Right forelimb (tissue), 1 donor: ENCODE data around the gene JAKMIP1.

Experiments
- DNase-seq: peaks from one replicate; pipeline ENCODE4 v3.0.0-alpha.2; 2018

JAKMIP1 gene

GRCh38 chr4:6086846-6087245, 113.5 kb downstream of the JAKMIP1 start:
- DNase-seq: no peak

DNA sequence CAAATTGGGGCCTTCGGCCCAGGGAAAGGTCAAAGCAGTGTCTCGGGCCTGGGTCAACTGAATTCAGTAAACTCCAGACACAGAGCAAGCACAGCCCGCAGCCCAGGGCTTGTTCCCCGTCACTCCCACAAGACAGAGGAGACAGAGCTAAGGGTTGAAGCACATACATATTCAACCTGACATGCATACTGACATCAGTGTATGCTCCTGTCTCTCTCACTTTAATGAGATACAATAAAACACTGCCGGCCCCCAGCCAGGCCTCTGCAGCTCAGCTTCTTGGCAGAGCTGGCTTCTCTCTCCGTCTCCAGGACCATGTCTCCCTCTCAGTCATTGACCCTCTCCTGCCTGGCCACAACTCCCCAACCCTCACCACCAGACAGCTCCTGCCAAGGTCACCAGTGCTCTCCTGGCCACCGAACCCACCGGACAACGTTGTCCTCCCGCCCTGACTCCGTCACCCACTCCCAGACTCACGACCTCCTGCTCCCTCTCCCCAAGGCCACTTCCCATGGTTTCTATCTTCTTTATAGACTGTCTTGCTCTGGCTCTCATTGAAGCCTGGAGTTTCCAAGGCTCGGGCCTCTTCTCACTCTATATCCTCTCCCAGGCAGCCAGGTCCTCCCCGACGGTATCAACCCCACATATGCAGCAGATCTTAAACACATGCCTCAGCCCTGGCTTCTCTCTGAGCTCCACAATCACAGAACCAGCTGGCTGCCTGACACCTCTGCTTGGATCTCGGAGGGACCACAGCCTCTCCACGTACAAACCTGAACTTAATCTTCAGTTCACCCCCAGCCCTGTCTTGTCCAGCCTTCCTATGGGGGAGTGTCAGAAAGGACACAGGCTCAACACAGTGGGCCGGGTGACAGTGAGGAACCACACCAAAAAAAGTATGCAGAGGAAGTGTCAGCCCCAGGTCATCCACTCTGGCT, 114.4 kb downstream of the JAKMIP1 start:
- DNase-seq: no peak

DNA sequence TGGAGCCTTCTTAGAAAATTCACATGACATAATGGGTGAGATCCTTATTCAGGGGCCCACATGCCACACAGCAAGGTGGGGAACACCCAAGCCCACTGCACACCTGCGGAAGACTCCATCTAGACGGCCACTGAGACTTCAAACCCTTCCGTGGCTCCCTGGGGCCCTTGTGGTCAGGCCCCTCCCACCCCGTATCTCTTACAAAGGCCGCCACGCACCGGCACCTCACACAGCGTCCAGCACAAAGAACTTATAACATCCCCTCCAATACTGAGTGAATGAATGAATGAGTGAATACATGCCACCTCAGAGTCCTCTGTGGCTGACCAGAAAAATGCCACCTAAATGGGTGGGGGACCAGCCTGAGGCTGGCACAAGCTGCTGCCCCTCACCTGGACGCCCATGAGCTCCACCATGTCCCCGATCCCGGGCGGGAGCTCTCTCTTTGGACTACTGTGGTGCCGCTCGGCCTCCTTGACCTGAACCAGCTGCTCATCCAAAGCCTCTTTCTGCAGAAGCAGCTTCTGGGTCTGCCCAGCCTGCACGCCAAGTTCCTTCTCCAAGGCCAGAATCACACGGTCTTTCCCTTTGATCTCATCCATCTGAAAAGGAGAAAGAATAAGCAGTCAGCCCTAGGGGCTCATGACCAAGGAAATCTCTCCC, 115.2 kb downstream of the JAKMIP1 start:
- no peak for DNase-seq

GRCh38 chr4:6079965-6080364, 120.4 kb downstream of the JAKMIP1 start:
- no peak for DNase-seq

GRCh38 chr4:6078560-6078959, 121.8 kb downstream of the JAKMIP1 start:
- no peak for DNase-seq

GRCh38 chr4:6076391-6076790, 124.0 kb downstream of the JAKMIP1 start:
- DNase-seq: no peak

GRCh38 chr4:6074758-6075157, 125.6 kb downstream of the JAKMIP1 start:
- no peak for DNase-seq

- DNase-seq: no peak
These were observed 128.2 kb downstream of the JAKMIP1 start for GRCh38 chr4:6071959-6072720.

DNA sequence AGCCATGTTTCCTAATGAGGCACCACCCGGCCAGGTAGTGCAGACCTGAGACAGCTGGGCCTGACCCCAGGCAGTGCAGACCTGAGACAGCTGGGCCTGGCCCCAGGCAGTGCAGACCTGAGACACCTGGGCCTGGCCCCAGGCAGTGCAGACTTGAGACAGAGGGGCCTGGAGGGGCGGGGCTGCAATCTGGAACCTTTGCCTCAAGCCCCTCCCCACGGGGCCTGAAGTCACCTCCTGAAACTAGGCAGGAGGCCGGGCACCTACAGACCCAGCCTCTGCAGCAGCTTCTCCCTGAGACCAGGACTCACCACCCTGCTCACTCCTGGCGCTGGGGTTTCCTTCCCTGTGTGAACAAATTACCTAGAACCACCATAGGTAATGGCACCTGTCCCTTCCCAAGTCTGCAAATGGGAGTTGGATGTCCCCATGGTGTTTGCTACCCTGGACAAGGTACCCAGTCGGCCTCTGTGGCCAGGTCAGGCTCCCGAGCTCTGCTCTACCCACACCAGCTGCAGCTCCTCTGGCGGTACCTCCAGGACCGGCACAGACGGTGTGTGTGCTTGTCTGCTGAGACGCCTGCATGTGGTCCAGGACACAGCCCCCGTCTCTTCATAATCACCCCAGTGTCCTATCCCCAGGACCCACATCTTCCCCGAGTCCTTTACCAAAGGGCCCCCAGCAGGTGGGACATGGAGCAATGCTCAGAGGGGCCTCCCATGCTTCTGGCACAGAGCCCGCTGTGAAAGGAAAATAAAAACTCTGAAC, 129.0 kb downstream of the JAKMIP1 start:
- no peak for DNase-seq

- DNase-seq: no peak
These were observed 130.3 kb downstream of the JAKMIP1 start for GRCh38 chr4:6069845-6070709.

DNA sequence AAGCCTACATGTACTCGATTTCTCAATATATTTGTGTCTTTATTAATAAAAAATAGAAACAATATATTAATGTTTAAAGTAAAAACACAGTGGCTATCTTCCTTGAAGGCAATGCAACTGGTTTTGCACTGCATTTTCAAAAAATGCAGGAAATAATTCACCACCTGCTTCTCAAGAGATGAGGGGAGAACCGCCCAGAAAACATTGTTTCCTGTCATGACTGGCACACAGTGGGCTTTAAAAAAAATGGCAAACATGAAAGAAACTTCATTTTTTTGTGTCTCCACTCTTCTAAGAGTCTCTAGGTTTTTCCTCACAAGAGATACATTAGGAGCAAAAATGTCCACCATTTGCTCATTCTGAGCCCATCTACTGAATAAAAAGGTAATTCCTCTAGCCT, 131.4 kb downstream of the JAKMIP1 start:
- no peak for DNase-seq

DNA sequence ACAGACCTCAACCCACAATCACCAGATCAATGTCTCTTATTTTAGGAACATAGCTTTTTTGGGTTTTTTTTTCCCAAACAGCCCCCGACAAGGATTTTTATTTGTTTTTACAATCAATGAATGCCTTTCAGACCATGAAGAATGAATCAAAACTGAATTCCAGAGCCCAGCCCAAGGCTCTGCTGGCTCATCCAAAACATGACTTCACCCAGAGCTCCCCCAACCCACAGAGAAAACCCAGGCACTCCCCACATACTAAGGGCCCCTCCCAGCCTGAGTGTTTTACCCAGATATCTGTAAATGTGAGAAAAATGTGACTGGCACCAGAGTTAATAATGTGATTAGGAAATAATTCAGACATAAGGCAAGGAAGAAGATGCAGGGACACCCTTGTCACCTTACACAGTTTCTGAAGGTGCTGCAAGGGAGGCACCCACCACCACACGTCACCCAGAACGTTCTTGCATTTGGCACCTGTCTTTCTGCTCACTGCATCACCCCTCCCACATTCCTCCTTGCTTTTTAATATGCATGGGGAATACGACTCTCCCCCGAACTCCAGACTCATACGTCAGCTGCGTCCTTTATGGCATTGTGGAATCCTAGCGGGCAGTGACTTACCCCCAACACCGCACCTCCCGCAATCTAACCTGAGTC, 134.3 kb downstream of the JAKMIP1 start:
- DNase-seq: no peak

DNA sequence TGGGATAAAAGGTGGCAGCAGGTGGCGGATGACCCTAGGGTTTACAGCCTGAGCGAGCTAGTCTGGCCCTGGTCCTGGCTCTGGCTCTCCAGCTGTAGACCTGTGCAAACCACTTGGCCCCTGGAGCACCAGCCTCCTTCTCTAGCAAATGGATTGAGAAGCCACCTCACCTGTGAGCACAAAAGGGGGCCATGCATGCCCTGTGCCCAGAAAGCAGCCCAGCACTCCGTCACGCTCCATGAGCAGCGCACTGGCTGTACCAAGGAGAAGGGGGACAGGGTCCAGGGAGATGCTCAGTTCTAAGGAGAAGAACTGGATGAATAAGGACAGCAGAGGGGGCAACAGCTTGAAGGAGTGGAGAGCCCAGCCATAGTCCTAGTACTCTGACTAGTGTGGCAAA, 135.2 kb downstream of the JAKMIP1 start:
- DNase-seq: no peak

GRCh38 chr4:6064383-6064782, 136.0 kb downstream of the JAKMIP1 start:
- no peak for DNase-seq

DNA sequence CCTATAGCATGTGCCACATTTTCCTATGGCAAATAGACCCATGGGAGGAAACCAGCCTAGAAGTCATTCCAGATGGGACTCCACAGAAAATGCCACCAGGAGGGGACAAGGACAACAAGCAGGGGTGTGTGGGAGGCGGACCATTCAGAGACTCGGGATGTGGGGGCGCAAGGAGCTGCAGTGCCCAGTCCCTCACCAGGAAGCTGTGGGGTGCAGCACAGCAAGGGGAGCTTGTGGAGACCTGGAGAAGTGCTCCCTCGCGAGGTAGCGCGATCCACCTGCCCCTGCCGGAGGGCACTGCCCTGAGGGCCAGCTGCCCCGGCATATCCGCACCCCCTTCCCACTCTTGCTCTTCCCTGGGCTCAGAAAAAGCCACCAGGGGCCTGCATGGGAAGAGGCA, 136.7 kb downstream of the JAKMIP1 start:
- no peak for DNase-seq

GRCh38 chr4:6062133-6062532, 138.2 kb downstream of the JAKMIP1 start:
- no peak for DNase-seq

DNA sequence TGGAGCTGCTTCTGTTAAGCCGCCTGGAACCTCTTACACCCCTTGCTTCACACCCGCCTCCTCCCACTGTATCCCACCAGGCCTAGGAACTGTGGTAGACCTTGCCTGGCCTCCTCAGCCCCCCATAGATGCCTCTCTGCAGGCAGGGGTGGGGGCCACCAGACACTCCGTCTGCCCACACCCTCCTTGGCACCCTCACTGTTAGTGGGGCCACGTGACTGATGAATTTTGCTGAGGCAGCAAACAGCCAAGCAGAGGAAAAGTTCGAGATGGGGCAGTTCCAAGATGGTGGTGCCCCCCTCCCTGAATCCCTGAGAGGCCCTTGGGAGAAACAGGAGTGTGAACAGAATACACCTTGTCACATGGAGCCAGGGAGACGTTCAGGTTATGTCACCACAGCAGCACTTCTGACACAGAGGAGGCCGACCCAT, 141.0 kb downstream of the JAKMIP1 start:
- no peak for DNase-seq

DNA sequence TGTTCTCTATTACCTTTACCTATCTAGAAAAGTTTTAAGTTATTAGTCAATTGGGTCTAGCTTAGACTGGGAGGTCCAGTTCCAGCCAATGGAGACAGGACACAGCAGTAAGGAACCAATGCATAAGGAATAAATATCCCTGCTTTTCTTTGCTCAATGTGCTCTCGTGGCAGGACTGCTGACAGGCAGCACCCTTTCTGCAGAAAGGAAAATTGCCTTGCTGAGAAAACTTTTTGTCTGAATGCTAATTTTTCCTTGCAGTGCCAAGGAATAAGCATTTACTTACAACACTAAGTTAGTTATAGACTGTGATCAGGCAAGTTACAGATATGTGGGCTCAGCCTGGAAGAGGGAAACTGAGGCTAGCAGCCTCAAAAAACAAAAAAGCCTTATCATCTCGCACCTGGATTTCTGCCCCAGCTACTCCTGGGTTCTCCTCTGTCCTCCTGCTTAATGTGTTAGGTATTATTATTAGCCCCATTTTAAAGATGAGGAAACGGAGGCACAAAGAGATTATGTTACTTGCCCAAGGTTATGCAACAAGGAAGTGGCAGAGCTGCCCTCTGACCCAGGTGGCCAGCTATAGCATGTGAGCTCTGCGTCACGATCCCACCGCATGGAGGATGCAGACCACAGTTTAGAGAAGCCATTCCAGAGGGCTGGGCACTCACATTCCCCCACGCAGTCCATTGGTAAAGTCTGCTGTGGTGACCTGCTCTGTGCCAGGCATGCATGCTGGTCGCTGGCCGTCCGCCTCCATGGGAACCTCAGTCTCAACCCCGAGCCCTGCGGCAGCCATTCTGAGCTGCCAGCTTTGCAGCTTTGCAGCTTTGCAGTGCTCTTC, 141.6 kb downstream of the JAKMIP1 start:
- no peak for DNase-seq

- DNase-seq: no peak
These were observed 143.2 kb downstream of the JAKMIP1 start for GRCh38 chr4:6056976-6057766.
